Bronchial smooth muscle cell (primary cell): ENCODE data around the gene TMEM201. TPM values are rescaled to one million over a fixed set of nuclear protein-coding genes. Genes with fewer than 3 reads are reported as not detected.

ENCODE experiments used
- total RNA-seq: library from RNA; depleted of rRNA; stranded (reverse); fragments of >200 nt; gene quantifications from 2 replicates; pipeline ENCODE4 v1.2.1, GENCODE V29; 2014

The TMEM201 gene, protein sequence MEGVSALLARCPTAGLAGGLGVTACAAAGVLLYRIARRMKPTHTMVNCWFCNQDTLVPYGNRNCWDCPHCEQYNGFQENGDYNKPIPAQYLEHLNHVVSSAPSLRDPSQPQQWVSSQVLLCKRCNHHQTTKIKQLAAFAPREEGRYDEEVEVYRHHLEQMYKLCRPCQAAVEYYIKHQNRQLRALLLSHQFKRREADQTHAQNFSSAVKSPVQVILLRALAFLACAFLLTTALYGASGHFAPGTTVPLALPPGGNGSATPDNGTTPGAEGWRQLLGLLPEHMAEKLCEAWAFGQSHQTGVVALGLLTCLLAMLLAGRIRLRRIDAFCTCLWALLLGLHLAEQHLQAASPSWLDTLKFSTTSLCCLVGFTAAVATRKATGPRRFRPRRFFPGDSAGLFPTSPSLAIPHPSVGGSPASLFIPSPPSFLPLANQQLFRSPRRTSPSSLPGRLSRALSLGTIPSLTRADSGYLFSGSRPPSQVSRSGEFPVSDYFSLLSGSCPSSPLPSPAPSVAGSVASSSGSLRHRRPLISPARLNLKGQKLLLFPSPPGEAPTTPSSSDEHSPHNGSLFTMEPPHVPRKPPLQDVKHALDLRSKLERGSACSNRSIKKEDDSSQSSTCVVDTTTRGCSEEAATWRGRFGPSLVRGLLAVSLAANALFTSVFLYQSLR
- total RNA-seq = 1.4 TPM in 2 replicates

DNA sequence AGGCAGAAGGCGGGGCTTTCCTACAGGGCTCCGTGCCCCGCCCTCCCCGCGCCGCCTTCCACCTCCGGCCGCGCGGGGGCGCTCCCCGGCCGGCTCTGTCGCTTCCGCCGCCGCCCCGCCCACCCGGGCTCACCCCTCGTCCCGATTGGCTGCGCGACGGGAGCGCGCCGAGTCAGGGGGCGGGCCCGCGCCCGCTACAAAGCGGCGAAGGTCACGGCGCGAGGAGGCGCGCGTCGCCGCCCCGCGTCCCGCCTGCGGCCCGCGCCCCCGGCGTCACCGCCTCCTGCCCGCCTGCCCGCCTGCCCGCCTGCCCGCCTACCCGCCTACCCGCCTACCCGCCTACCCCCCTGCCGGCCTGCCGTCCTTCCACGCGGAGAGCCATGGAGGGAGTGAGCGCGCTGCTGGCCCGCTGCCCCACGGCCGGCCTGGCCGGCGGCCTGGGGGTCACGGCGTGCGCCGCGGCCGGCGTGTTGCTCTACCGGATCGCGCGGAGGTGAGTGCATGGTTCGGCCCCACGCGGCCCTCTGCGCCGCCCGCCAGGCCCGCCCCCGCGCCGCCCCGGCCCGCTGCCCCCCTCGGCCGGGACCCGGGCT is at the start of gene TMEM201:
TMEM201 (plus strand) TSS at position 361 of the 593 bp plus-strand sequence; CDS start at position 381, 20 bp downstream.

DNA sequence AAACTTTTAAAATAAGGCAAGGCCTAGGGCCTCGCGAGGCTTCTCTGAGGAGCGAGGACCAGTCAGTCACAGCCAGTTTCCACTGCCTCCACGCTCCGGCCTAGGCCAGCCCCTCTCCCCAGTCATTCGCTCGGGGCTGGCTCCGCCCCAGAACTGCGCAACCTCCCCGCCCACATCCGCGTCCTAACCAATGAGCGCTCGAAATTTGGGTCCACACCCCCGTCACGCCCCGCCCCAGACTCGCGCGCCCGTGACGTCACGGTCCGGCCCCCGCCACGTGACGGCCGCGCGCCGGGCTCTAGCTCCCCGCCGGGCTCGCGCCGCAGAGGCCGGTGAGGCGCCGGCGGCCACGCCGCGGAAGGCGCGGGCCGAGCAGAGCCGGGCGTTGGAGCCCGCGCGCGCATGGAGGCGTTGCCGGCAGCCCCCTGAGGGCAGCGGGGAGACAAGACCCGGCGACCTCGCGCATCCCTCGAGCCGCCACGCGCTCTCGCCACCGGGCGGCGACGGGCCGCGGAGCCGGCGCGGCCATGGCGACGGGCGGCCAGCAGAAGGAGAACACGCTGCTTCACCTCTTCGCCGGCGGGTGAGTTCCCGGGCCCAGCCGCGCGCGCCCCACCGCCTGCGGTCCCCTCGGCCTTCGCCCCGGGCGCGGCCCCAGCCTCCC is 49.4 kb upstream of the TMEM201 start, which contains the start of gene SLC25A33:
SLC25A33 (plus strand) TSS at position 301 of the 664 bp plus-strand sequence; CDS start at position 528, 227 bp downstream.

DNA sequence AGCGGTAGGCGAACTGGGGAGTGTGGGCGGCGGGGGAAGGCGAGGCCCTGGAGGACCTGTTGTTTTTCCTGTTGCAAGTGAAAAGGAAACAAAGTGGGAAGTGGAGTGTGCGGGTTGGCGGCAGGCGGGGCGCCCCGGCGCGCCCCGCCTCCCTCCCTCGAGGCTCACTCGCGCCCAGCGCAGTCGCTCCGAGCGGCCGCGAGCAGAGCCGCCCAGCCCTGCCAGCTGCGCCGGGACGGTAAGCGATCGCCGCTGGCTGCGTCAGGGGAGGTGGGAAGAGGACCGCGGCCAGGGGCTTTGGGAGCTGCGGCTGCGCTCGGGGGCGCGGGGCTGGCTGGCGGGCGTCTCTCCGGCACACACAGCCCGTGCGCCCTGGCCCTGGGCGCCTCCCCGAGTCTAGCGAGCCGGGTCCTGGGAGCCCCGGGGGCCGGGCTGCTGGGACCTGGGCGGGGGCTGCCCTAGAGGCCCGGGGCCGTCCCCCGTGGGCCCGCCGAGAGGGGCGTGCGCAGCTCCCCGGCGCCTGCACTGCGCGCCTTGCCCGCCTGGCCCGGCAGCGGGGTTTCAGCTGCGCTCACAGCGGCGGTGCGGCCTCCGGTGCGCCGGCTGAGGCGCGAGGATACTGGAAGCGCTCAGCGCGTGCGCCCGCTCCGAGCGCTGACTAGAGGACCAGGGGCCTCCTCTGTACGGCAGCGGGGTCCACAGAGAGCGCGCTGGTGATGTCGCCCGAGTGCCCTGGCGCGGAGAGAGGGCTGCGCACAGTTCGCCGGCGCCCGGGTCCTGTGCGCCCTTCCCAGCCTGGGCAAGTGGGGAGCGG is 63.1 kb downstream of the TMEM201 start, which contains the start of gene PIK3CD:
PIK3CD (plus strand) TSS at position 167 of the 814 bp plus-strand sequence. CDS start 58,725 bp downstream, outside the sequence.

Other genes with a start within 250 kb of the TMEM201 start
- 1.5 and 2.7 TPM in 2 replicates for gene SLC25A33, start 49.4 kb upstream of the TMEM201 start, total RNA-seq
- 1.9 and 2.6 TPM in 2 replicates for gene PIK3CD, start 62.8 kb downstream of the TMEM201 start, total RNA-seq
- 60.4 and 78.0 TPM in 2 replicates for gene CLSTN1, start 235.1 kb downstream of the TMEM201 start, total RNA-seq